DND-41 (cell line): ENCODE measurements around the gene RUNX1.

ENCODE experiments used
- CTCF ChIP-seq: IDR thresholded peaks from 2 replicates; pipeline ENCODE4 v1.5.1; 2012; ENCODE audit warnings: borderline replicate concordance, low read length, moderate library complexity, mild to moderate bottlenecking; ENCODE audit not compliant: poor library complexity, severe bottlenecking; ENCODE audit errors: extremely low read depth
- EZH2 ChIP-seq: IDR thresholded peaks from 3 replicates; pipeline ENCODE4 v1.6.1; 2012; ENCODE audit warnings: borderline replicate concordance, low read depth, mild to moderate bottlenecking, moderate library complexity, low read length, inconsistent platforms; ENCODE audit not compliant: severe bottlenecking

DNA sequence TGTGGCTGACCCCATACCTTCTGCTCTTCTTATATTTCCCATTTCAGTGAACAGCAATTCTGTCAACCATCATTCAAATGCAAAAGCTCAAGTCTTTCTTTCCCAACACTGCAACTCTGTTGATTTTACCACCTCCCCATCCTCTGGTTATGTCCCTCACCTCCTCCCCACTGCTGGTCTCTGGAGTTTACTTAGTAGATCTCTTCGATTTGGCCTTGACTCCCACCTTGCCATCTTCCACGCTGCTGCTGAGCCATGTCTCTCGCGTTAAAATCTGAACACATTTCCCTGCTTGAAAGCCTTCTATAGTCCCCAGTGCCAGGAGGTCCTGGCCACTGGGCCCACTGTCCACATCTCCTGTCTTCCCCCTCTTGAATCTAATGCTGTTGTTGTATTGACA, 125.5 kb downstream of the RUNX1 start:
- TF ChIP-seq CTCF (no peak), EZH2 (no peak)
